Measurements from ENCODE around the gene UVRAG.
"Not testable (repeated sequence)": the region's sequence is repeated elsewhere in the genome, so short reads cannot be mapped to it uniquely, and the experiment has no call there.

Gene UVRAG

DNA sequence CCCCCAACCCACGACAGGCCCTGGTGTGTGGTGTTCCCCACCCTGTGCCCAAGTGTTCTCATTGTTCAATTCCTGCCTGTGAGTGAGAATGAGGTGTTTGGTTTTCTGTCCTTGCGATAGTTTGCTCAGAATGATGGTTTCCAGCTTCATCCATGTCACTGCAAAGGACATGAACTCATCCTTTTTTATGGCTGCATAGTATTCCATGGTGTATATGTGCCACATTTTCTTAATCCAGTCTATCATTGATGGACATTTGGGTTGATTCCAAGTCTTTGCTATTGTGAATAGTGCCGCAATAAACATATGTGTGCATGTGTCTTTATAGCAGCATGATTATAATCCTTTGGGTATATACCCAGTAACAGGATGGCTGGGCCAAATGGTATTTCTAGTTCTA, 158.7 kb downstream of the UVRAG start:
- not testable (repeated sequence) for DNase-seq

- not testable (repeated sequence) for DNase-seq
Measured at GRCh38 chr11:75979075-75979474, 164.1 kb downstream of the UVRAG start.

DNA sequence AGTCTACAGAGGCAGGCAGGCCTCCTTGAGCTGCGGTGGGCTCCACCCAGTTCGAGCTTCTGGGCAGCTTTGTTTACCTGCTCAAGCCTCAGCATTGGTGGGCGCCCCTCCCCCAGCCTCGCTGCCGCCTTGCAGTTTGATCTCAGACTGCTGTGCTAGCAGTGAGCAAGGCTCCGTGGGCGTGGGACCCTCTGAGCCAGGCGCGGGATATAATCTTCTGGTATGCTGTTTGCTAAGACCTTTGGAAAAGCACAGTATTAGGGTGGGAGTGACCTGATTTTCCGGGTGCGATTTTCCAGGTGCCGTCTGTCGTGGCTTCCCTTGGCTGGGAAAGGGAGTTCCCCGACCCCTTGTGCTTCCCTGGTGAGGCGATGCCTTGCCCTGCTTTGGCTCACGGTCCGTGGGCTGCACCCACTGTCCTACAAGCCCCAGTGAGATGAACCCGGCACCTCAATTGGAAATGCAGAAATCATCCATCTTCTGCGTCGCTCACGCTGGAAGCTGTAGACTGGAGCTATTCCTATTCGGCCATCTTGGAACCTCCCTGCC, 164.5 kb downstream of the UVRAG start:
- DNase-seq: not testable (repeated sequence)

DNA sequence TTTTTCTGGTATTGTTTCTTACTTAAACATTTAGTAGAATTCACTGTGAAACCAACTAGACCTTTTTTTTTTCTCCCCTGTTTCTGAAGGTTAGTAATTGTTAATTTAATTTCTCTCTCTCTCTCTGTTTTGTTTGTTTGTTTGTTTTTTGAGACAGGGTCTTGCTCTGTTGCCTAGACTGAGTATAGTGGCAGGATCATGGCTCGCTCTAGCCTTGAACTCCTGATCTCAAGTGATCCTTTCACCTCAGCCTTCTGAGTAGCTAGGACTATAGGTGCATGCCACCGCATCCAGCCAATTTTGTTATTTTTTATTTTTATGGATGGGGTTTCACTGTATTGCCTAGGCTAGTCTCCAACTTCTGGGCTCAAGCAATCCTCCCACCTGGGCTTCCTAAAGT, 165.0 kb downstream of the UVRAG start:
- DNase-seq: no peak

DNA sequence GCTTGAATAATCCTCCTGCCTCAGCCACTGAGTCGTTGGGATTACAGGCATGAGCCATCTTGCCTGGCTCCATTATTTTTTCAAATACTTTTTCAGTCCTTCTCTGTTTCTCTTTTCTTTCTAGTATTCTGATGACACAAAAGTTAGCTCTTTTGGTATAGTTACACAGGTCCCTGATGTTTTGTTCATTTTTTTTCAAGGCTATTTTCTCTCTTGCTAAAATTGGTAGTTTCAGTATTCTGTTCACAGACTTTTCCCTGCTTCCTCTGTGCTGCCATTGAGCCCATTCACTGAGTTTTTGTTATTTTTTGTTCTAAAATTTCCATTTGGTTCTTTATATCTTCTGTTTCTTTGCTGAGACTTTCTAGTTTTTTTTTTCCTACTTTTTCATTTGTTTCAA, 166.5 kb downstream of the UVRAG start:
- no peak for DNase-seq

- DNase-seq: no peak
Measured at GRCh38 chr11:75982309-75982708, 167.3 kb downstream of the UVRAG start.

DNA sequence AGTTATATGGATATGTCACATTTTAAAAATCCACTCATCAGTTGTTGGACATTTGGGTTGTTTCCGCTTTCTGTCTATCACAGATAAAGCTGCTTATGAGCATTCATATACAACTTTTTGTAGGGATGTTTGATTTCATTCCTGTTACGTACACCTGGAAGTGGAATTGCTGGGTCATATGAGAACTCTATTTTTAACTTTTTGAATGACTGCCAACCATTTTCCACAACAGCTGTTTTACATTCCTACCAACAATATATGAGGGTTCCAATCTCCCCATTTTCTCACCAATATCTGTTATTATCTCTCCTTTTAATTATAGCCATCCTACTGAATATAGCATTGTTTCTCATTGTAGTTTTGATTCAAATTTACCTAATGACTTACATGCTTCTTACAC, 172.0 kb downstream of the UVRAG start:
- DNase-seq: no peak

- no peak for DNase-seq
Measured at GRCh38 chr11:75993126-75993525, 178.1 kb downstream of the UVRAG start.

DNA sequence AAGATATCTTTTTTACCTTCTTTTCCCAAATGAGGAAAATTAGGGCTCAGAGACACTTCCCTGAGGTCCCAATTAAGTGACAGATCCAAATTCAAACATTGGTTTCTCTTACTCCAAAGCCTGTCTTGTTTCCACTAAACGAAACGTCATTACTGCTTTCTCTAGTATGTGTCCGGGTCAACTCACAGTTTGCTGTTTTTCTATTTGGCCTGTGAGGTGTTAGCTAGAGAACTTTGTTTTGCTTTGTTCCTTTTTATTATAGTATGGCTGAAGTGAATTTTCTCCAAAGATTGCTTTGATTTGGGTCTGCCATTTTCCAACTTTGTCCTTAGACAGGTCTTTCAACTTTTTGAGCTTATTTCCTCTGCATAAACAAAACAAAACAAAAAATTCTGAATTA, 179.6 kb downstream of the UVRAG start:
- DNase-seq: no peak

DNA sequence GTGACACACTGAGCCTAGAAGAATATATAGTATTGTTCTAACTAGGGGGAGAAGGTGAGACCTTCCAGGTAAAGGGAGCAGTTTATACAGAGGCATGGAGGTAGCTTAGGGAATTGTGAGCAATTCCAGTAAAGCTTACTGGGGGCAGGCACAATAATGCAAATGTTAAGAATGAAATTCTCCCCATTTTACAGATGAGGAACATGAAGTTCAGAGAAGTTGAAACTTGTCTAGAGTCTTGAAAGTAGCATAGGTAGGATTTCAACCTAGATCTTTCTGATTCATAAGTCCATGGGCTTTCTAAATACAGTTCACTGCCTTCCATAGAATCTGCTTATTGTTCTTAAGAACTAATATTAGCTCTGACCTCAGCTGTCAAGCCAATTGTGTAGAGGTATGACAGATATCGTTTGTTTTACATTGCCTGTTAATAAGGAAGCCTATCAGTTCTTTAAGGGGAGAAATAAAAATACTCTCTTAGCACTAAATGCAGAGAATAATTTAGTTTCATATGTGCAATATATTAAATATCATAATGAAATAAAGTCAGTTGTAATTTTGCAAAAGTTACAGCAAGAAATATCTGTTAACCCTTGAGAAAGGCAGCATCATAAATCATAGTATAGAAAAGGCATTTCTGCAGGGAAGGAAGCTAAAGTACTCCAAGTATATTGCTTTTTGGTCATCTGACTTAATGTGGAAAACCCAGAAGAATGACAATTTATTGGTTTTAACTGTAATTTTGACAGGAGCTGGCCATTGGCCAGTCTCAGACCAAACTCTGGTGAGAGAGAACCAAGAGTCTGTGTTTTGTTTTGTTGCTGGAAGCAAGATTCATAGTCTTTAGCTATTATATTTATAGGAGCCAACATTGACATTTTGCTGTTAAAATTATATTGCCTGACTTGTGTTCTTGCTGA, 181.8 kb downstream of the UVRAG start:
- no peak for DNase-seq

- DNase-seq: no peak
Measured at GRCh38 chr11:76004400-76004799, 189.4 kb downstream of the UVRAG start.

DNA sequence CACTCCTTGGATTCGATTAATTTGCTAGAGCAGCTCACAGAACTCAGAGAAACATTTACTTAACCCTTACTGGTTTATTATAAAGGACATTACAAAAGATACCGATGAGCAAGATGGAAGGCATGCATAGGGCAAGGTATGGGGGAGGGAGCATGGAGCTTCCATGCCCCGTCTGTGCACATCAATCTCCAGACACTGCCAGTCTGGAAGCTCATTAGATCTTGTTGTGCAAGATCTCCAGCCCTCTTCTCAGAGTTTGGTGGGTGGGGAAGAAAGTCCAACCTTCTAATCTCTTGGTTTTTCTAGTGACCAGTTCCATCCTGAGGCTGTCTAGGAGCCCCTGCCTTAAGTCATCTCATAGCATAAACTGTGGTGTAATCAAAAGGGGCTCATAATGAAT, 190.7 kb downstream of the UVRAG start:
- DNase-seq: no peak

- DNase-seq: no peak
Measured at GRCh38 chr11:76007166-76007565, 192.2 kb downstream of the UVRAG start.

DNA sequence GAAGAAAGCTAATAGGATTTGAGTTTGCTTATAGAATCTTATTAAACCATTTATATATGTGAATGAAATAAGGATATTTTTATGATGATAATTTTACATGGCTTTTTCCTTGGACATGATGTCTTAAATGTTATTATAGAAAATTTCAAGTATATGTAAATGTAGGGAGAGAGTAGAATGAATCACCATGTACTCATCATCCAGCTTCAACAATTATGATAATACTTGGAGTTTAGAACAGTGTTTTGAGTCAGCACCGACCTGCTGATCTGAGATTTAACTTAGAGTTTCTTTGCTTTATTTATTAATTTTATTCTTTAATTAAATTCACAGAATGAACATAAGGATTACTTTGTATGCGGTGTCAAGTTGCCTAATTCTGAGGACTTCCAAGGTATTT, 193.5 kb downstream of the UVRAG start:
- no peak for DNase-seq

DNA sequence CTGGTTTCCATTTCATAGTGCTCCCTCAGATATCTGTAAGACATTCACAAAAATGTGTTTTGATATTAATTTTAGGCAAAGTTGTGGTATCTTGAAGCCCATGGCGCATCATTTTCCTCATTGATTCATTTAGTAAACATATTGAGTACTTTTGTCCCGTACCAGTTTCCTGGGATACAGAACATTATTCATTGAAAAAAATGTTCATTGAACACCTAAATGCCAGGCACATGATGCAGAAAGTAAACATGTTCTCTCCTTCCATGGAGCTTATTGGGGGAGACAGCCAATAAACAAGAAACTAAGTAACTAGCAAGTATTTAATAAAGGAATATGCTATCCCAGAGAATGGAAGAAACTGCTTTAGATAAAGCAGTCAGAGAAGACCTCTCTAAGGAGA, 195.0 kb downstream of the UVRAG start:
- DNase-seq: no peak

DNA sequence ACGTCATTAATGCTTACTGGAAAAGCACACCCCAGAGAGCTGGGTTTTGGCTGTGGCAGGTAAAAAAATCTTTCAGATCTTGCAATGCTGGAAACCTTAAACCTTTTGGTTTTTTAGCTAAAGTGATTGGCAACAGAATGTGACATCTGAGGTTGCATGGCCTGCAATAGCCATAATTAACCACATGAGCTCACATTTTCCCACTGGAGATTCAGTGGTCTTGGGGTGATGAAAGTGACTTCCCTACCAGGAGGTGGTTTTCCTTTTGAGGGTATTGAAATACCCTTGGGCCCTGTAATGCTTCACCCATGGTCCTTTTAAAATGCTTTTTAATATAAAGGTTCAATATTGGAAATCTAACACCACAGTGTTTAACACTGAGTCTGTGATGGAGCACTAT, 198.5 kb downstream of the UVRAG start:
- no peak for DNase-seq

- no peak for DNase-seq
Measured at GRCh38 chr11:76023236-76024068, 208.4 kb downstream of the UVRAG start.

GRCh38 chr11:76025068-76025467, 210.1 kb downstream of the UVRAG start:
- DNase-seq: no peak

DNA sequence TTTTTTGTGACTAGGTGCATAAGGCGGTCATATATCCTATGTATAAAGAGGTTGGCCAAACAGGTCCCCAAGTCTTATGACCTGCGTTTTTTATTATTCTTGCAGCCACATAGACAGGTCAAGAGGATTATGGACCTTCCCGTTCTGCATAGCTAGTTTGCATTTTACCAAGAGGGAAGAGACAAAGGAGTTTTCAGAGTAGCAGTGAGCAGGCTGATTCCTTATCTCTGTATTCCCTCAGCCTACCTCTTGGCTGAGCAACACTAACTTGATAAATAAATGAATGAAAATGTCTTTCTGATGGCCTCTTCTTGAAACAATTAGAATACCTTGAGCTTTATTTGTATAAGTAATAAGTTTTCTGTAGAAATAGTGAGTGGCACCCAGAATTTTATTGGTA, 210.8 kb downstream of the UVRAG start:
- no peak for DNase-seq

DNA sequence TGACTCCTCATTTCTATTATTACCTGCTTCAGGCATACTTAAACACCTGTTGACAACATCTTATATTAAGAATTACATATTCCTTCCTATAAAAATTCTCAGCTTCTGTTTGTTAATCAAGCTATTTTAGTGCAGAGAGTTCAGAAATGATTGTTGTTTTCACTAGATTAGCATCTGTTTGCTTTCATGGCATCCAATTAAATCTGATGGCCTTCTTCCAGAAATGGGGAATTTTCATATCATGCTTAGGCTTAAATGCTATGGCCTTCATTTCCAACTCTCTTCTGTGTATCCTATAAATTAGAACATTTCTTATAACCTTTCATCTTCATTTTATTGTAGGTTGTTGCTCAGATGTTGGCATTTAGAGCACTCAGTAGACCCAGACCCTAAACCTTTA, 211.3 kb downstream of the UVRAG start:
- DNase-seq: no peak

DNA sequence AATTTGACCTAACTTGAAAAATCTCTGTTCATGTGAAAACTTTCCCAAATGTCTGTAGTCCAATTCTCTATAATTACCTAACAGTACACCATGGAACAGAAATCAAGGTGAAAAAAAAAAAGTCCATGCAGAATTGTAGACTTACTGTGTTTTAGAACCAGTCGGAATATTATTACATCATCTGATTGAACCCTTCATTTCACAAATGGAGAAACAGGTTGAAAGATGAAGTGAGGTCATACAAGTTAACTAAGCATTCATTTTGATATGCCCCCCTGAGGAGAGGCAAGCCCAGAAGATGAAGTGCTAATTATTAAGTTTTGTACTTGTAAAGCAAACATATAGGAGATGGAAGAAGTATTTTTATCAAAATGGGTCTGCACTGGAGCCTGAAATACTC, 211.9 kb downstream of the UVRAG start:
- no peak for DNase-seq

GRCh38 chr11:76030286-76030685, 215.3 kb downstream of the UVRAG start:
- DNase-seq: no peak

- no peak for DNase-seq
Measured at GRCh38 chr11:76030968-76031590, 216.1 kb downstream of the UVRAG start.
